Stimulated activated CD4-positive, alpha-beta T cell treated with anti-CD3 and anti-CD28 coated beads, TNF-alpha, amount 100 ng/mL, for 48 hours (primary cell): ENCODE measurements around the gene IQCH.
"Not testable (repeated sequence)": the region's sequence is repeated elsewhere in the genome, so short reads cannot be mapped to it uniquely, and the experiment has no call there.

Source experiments
- DNase-seq, 3 donors: peaks; one replicate each; pipeline ENCODE4 v3.0.0-alpha.2; 2020; ENCODE audit warnings: low read depth in 3 of 3

IQCH gene

GRCh38 chr15:67358391-67358790, 103.8 kb downstream of the IQCH start:
- DNase-seq: no peak

DNA sequence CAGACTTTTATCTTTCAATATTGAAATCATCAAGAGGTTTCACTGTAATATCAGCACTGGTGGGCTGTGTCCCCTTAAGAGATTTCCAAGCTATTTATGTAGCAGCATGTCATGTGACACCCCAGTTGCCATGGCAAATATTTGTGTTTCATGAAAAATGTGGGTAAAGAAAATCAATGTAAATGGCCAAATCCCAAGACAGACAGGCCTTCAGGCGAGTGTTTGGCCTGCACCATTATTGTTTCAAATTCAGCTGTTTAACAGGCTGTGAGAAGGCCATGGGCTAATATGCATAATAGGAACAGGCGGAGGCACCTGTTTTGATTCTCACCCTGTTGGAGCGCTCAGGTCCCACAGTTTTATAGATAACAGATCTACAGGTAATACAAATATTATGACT, 104.2 kb downstream of the IQCH start:
- no peak for DNase-seq

DNA sequence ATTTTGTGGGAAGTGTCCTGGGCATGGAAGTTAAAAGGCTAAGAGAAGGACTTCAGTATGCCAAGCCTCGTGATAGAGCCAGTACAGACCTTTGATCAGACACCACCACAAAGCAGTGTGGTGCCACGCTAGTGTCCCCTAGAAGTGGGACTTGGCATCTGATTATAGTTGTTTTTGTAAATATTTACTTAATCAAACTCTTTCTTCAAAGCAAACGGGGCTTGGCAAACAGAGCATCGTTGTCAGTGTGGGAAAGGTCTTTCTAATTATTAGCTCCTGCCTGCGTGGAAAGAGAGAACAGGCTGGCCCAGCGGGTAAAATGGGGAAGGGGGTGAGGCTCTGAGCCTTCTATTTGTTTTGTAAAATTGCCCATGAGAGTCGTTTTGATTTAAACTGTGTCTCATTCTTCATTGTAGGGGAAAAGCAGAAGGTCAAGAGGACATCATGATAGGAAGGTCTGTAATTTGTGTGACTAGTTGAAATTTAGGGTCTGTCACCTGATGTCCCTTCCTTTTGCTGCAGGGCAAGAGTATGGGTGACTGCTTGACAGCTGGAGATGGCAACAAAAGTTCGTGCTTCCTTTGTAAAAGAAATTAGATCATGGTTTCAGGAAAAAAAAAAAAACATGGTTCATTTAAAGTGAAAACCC, 105.0 kb downstream of the IQCH start:
- no peak for DNase-seq

DNA sequence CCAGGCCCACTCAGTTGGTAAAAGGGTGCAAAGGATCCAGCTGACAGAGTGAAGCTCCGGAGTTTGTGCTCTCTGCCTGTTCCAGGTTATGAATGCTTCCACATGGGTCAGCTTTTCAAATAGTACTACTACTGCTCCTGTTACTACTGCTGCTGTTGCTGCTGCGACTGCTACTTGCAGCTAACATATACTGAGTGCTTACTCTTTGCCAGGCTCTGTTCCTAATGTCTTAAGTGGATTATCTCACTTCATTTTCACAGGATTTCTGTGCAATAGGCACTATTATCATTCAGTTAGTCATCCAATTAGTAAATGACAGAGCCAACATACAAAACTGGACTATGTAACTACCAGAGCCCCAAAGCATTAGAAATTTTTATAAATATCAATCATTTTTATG, 106.5 kb downstream of the IQCH start:
- no peak for DNase-seq

- not testable (repeated sequence) for DNase-seq
Observed at GRCh38 chr15:67363712-67364111, 109.1 kb downstream of the IQCH start.

- no peak for DNase-seq
Observed at GRCh38 chr15:67365994-67366393, 111.4 kb downstream of the IQCH start.

- DNase-seq: no peak
Observed at GRCh38 chr15:67366904-67367303, 112.3 kb downstream of the IQCH start.

- no peak for DNase-seq
Observed at GRCh38 chr15:67369359-67369998, 114.9 kb downstream of the IQCH start.

DNA sequence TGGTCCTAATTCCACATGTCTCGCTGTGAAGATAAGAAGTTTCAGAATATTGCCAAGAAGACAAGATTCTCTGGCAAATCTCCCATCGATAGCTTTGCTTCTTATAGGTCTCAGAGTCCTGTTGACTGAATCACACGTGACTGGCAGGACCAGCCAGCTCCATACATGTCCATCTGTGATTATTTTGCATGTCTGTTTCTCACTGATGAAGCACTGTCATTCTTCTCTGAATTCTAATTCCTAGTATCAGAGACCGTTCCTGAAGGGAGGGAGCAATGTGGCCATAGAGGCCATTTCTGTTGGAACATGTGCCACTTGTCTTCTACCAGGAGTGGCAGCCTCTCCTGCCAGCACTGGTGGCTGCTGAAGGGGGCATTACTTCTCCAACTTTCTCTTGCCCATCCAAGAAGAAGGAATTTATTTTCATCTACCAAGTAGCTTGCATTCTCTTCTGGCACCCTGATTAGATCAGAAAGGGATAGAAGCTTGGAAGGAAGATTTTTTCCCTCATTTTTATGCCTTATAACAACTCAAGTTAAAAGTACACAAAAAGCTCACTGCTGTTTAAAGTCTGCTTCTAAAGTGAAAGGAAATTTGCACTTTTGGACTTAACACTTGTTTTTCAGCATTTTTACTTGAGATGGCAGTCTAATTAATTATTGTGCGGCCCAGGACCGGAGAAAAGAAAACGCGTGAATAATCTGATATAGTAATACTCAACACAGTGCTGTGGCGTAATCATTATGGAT, 115.8 kb downstream of the IQCH start:
- no peak for DNase-seq

DNA sequence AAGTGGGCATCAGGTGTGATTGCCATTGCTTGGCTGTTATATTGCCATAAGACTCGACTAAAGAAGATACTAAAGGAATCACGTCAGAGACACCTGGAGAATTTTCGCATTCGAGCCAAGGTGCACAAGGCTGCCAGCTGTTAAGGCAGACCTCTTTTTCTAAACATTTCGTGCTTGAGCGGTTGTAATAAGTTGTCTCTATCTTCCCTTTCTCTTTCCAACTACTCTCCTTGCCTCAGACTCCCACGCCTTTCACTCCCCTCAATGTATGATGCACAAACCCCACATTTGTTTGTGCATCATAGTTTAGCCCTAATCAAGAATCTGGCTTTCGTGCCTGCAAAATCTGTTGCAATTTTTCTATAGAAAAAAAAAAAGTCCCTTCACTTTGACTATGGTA, 118.0 kb downstream of the IQCH start:
- DNase-seq: no peak

- DNase-seq: no peak
Observed at GRCh38 chr15:67372986-67373675, 118.5 kb downstream of the IQCH start.

- DNase-seq: no peak
Observed at GRCh38 chr15:67373971-67374370, 119.4 kb downstream of the IQCH start.

DNA sequence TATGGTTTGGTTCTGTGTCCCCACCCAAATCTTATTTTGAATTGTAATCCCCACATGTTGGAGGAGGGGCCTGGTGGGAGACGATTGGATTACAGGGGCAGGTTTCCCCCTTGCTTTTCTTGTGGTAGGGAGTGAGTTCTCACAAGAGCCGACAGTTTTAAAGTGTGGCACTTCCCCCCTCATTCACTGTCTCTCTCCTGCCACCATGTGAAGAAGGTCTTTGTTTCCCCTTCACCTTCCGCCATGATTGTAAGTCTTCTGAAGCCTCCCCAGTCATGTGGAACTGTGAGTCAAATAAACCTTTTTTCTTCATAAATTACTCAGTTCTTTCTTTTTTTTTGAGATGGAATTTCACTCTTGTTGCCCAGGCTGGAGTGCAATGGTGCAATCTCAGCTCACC, 124.9 kb downstream of the IQCH start:
- DNase-seq: no peak

DNA sequence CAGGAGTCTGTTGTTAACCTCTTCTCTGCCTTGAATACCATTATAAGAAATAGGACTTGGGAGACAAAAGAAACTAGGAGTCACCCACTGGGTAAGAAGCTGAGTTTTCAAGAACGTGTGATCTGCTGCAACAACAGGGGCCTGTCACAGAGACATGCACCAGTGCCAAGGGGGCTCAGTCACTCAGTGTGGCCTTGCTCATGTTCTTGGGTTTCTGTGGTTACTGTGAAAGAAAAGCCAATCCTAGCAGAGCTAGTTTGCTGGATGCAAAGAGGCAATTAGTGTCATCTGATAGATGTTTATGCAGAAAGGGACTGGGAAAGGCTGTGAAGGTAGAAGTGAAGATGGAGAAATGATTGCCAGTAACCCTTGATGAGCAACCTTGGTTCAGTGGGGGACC, 126.3 kb downstream of the IQCH start:
- no peak for DNase-seq

GRCh38 chr15:67381416-67382045, 126.9 kb downstream of the IQCH start:
- DNase-seq: no peak

GRCh38 chr15:67382723-67383122, 128.1 kb downstream of the IQCH start:
- DNase-seq: no peak

DNA sequence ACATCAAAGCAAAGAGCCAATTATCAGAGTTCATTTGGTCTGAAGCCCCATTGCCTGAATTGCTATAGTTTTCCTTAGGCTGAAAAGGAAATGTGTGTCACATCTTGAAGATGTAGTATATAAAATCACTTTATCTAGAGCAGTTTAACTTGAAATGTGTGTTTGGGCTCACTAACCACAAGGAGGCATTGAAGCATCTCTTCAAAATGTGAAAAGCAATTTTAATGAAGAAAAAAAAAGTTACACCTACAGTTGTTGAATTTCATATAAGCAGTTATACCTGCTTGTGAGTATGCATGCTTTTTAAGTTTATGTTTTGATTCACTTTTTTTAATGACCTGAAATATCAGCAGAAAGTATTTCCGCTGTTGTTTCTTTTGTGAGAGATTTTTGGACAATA, 129.3 kb downstream of the IQCH start:
- no peak for DNase-seq

DNA sequence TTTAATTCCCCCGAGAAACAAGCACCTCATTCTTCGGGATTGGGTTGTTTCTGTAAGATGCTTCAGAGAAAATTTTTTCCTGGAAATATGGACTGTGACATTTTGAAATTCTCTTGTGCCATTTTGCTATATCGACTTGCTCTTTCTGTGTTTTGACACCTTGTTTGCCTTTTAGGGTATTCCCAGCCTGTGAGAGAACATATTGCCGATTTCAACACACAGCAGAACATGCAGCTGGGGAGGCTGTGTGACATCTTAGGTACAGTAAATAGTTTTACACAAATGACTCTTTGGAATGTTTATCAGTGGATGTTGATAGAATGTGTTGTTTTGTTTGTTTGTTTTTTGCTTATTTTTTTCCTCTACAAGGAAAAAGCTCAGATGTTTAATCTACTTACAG, 130.2 kb downstream of the IQCH start:
- DNase-seq: no peak

GRCh38 chr15:67385971-67386370, 131.4 kb downstream of the IQCH start:
- DNase-seq: no peak

GRCh38 chr15:67386947-67387346, 132.4 kb downstream of the IQCH start:
- DNase-seq: no peak

DNA sequence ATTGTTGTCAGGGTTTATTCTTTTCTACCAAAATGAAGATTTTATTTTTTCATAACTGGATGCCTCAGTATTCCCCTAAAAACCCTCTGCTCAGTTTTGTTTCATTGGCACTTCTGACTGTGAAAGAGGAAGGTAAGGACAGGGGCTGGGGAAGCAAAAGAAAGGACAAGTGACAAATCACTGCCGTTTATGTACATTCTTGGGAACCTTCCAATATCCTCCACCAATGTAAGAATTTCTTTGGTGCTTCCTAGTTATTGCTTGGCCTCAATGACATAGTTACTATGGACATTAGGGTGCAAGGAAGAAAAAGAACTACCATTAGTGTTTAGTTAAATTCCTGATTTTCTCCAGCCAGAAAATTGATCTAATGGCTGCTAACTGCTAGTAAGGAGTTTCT, 135.4 kb downstream of the IQCH start:
- DNase-seq: no peak
